ENCODE data around the gene PCDH9.

Gene PCDH9

GRCh38 chr13:66826398-66826797 lies 403.7 kb downstream of the PCDH9 start:
- Histone ChIP-seq H3K27me3 (ENCODE audit: low read depth, low read length) (no peaks in the 10 kb centered on the region), H3K36me3 (replicated peaks; ENCODE audit: low read depth, low read length) (no peaks in the 10 kb centered on the region), H2AFZ (ENCODE audit: low read depth, low read length) (no peak overlapping the region), H3K9ac (ENCODE audit: low read length) (no peak overlapping the region), H3K9me3 (ENCODE audit: insufficient read depth, low read length) (no peaks in the 10 kb centered on the region), H4K20me1 (ENCODE audit: insufficient read depth, low read length) (no peaks in the 10 kb centered on the region), H3K4me2 (ENCODE audit: low read length) (no peak overlapping the region), H3K4me1 (ENCODE audit: low read length) (peaks cover 7% of the 10 kb centered on the region), H3K27ac (ENCODE audit: low read length) (no peak overlapping the region), H3K4me3 (ENCODE audit: low read length) (no peak overlapping the region), H3K79me2 (ENCODE audit: low read length) (no peaks in the 10 kb centered on the region)
- TF ChIP-seq EZH2phosphoT487 (IDR thresholded peaks at IDR 0.05; ENCODE audit: low read depth) (no peak), CTCF (IDR thresholded peaks at IDR 0.05; ENCODE audit: low read depth, low read length) (no peak)

- TF ChIP-seq CTCF (IDR thresholded peaks at IDR 0.05; ENCODE audit: low read depth, low read length) (no peak), EZH2phosphoT487 (IDR thresholded peaks at IDR 0.05; ENCODE audit: low read depth) (no peak)
- no peak overlapping the region for H3K4me2 ChIP-seq (ENCODE audit: low read length)
- no peaks in the 10 kb centered on the region for H3K36me3 ChIP-seq (replicated peaks; ENCODE audit: low read depth, low read length)
- no peaks in the 10 kb centered on the region for H3K9me3 ChIP-seq (ENCODE audit: insufficient read depth, low read length)
- H3K27me3 ChIP-seq (ENCODE audit: low read depth, low read length) = no peaks in the 10 kb centered on the region
- H3K9ac ChIP-seq (ENCODE audit: low read length) = no peak overlapping the region
- no peak overlapping the region for H3K4me3 ChIP-seq (ENCODE audit: low read length)
- H3K27ac ChIP-seq (ENCODE audit: low read length) = no peak overlapping the region
- H2AFZ ChIP-seq (ENCODE audit: low read depth, low read length) = no peak overlapping the region
- H3K4me1 ChIP-seq (ENCODE audit: low read length) = no peaks in the 10 kb centered on the region
- H3K79me2 ChIP-seq (ENCODE audit: low read length) = no peaks in the 10 kb centered on the region
- H4K20me1 ChIP-seq (ENCODE audit: insufficient read depth, low read length) = no peaks in the 10 kb centered on the region
Measured at GRCh38 chr13:66821551-66821950, 408.6 kb downstream of the PCDH9 start.

GRCh38 chr13:66811455-66811854 lies 418.7 kb downstream of the PCDH9 start:
- no peak overlapping the region for H2AFZ ChIP-seq (ENCODE audit: low read depth, low read length)

GRCh38 chr13:66809485-66809884 lies 420.7 kb downstream of the PCDH9 start:
- no peak overlapping the region for H3K9ac ChIP-seq (ENCODE audit: low read length)
- no peaks in the 10 kb centered on the region for H4K20me1 ChIP-seq (ENCODE audit: insufficient read depth, low read length)
- no peak overlapping the region for H2AFZ ChIP-seq (ENCODE audit: low read depth, low read length)
- no peak overlapping the region for H3K4me3 ChIP-seq (ENCODE audit: low read length)
- no peak overlapping the region for H3K27ac ChIP-seq (ENCODE audit: low read length)
- no peaks in the 10 kb centered on the region for H3K27me3 ChIP-seq (ENCODE audit: low read depth, low read length)
- H3K4me1 ChIP-seq (ENCODE audit: low read length) = no peaks in the 10 kb centered on the region
- no peak for TF ChIP-seq EZH2phosphoT487 (IDR thresholded peaks at IDR 0.05; ENCODE audit: low read depth)
- TF ChIP-seq CTCF (IDR thresholded peaks at IDR 0.05; ENCODE audit: low read depth, low read length) = no peak
- no peaks in the 10 kb centered on the region for H3K79me2 ChIP-seq (ENCODE audit: low read length)
- H3K9me3 ChIP-seq (ENCODE audit: insufficient read depth, low read length) = no peaks in the 10 kb centered on the region
- H3K4me2 ChIP-seq (ENCODE audit: low read length) = no peak overlapping the region
- no peaks in the 10 kb centered on the region for H3K36me3 ChIP-seq (replicated peaks; ENCODE audit: low read depth, low read length)

More at GRCh38 chr13:66811455-66811854, 418.7 kb downstream of the PCDH9 start:
- no peak overlapping the region for H3K4me2 ChIP-seq (ENCODE audit: low read length)
- no peaks in the 10 kb centered on the region for H3K36me3 ChIP-seq (replicated peaks; ENCODE audit: low read depth, low read length)
- H3K9me3 ChIP-seq (ENCODE audit: insufficient read depth, low read length) = no peaks in the 10 kb centered on the region
- no peak overlapping the region for H3K4me3 ChIP-seq (ENCODE audit: low read length)
- no peaks in the 10 kb centered on the region for H3K27me3 ChIP-seq (ENCODE audit: low read depth, low read length)
- no peaks in the 10 kb centered on the region for H4K20me1 ChIP-seq (ENCODE audit: insufficient read depth, low read length)
- no peak overlapping the region for H3K27ac ChIP-seq (ENCODE audit: low read length)
- H3K79me2 ChIP-seq (ENCODE audit: low read length) = no peaks in the 10 kb centered on the region
- H3K9ac ChIP-seq (ENCODE audit: low read length) = no peak overlapping the region
- H3K4me1 ChIP-seq (ENCODE audit: low read length) = no peaks in the 10 kb centered on the region
- TF ChIP-seq EZH2phosphoT487 (IDR thresholded peaks at IDR 0.05; ENCODE audit: low read depth) = no peak
- no peak for TF ChIP-seq CTCF (IDR thresholded peaks at IDR 0.05; ENCODE audit: low read depth, low read length)

Measured in OCI-LY3 (cell line).